Right forelimb (tissue), 1 donor: Measurements from ENCODE around the gene CFAP46.
"Not testable (repeated sequence)": the region's sequence is repeated elsewhere in the genome, so short reads cannot be mapped to it uniquely, and the experiment has no call there.

Experiments used
- DNase-seq: peaks from one replicate; pipeline ENCODE4 v3.0.0-alpha.2; 2018

Gene CFAP46

GRCh38 chr10:132943791-132944404 is 1.5 kb upstream of the CFAP46 start:
- DNase-seq: no peak

DNA sequence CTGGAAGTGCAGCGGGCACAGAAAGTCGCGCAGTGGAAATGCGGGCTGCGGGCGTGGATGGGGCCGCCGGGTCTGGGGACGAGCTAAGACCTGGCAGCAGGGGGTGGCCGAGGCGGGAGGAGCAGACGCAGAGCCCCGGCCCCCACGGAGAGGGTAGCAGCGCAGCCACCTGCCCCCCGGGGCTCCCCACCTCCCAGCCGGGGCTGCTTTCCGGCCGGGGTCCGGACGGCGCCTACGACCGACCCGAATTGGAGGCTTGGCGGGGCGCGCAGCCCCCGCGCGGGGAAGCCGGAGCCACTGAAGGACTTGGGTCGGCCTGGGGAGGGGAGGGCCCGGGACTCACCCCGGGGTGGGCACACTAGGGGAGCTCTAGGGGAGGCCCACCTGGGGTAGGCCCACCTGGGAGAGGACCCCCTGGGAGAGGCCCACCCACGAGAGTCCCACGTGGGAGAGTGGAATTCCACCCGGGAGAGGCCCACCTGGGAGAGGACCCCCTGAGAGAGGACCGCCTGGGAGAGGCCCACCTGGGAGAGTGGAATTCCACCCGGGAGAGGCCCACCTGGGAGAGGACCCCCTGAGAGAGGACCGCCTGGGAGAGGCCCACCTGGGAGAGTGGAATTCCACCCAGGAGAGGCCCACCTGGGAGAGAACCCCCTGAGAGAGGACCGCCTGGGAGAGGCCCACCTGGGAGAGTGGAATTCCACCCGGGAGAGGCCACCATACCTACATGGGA is 854 bp upstream of the CFAP46 start:
- no peak for DNase-seq

DNA sequence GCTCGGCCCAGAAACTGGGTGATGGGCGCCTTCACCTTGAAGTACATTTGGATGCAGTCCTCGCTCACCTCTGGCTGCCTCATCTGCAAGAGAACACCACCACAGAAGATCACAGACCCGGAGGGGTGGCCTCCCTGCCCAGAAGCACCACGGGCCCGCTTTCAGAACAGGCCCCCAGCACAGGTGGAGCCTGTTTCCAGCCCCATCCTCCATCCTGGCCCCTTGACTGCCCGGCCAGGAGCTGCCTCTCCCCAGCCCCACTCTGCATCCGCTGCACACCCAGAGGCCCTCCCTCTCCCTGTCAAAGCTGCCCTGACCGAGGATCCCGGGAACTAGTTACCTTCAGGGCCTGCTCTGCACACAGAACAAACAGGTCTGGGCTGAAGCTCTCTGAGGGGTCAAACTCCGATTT is 724 bp downstream of the CFAP46 start:
- no peak for DNase-seq

GRCh38 chr10:132940791-132941465 is 1.4 kb downstream of the CFAP46 start:
- no peak for DNase-seq

GRCh38 chr10:132939957-132940790 is 2.2 kb downstream of the CFAP46 start:
- peak; percentile 65 for DNase-seq

GRCh38 chr10:132939378-132939955 is 2.9 kb downstream of the CFAP46 start:
- DNase-seq: no peak

- no peak for DNase-seq
Measured at GRCh38 chr10:132938472-132939339, 3.7 kb downstream of the CFAP46 start.

GRCh38 chr10:132937861-132938260 is 4.5 kb downstream of the CFAP46 start:
- no peak for DNase-seq

GRCh38 chr10:132934953-132935352 is 7.4 kb downstream of the CFAP46 start:
- DNase-seq: no peak

DNA sequence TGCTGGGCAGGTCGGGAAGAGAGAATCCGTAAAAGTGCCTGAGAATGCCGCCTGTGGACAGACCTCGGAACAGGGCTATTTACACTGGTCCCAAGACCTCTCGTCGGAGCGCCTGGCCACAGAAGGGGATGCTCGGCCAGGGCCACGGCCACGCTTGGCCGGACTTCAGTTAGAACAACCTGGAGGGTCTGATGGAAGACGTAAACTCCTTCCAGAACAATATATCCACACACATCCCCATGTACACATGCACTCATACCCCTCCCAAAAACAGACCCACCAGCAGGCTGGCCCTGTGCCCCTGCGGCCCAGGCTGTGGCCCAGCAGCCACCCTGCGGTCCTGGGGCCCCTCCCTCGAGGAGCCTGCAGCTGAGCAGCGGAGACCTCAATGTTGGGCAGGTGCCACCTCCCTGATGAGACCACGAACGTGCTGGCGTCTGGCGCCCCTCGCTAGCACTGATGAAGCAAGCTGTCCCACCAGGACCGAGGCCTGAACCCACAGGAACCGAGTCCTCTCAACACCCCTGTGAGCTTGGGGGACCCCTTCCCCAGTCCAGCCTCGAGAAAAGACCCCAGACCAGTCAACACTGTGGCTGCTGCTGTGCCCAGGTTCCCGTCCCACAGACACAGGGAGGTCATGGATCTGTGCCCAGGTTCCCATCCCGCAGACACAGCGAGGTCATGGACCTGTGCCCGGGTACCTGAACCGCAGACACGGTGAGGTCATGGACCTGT is 8.9 kb downstream of the CFAP46 start:
- DNase-seq: no peak

GRCh38 chr10:132932461-132933307 is 9.7 kb downstream of the CFAP46 start:
- no peak for DNase-seq

DNA sequence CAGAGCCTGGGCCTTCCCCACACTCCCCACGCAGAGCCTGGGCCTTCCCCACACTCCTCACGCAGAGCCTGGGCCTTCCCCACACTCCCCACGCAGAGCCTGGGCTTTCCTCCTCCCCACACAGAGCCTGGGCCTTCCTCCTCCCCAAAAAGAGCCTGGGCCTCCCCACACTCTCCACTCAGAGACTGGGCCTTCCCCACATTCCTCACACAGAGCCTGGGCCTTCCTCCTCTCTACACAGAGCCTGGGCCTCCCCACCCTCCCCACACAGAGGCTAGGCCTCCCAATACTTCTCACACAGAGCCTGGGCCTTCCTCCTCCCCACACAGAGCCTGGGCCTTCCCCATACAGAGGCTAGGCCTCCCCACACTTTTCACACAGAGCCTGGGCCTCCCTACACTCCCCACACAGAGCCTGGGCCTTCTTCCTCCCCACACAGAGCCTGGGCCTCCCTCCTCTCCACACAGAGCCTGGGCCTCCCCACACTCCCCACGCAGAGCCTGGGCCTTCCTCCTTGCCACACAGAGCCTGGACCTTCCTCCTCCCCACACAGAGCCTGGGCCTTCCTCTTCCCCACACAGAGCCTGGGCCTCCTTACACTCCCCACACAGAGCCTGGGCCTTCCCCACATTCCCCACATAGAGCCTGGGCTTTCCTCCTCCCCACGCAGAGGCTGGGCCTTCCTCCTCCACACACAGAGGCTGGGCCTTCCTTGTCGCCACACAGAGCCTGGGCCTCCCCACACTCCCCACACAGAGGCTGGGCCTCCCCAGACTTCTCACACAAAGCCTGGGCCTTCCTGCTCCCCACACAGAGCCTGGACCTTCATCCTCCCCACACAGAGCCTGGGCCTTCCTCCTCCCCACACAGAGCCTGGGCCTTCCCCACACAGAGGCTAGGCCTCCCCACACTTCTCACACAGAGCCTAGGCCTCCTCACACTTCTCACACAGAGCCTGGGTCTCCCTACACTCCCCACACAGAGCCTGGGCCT is 10.8 kb downstream of the CFAP46 start:
- DNase-seq: not testable (repeated sequence)

DNA sequence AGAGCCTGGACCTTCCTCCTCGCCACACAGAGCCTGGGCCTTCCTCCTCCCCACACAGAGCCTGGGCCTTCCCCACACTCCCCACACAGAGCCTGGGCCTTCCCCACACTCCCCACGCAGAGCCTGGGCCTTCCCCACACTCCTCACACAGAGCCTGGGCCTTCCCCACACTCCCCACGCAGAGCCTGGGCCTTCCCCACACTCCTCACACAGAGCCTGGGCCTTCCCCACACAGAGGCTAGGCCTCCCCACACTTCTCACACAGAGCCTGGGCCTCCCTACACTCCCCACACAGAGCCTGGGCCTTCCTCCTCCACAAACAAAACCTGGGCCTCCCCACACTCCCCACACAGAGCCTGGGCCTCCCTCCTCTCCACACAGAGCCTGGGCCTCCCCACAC is 11.7 kb downstream of the CFAP46 start:
- not testable (repeated sequence) for DNase-seq

GRCh38 chr10:132929953-132930548 is 12.3 kb downstream of the CFAP46 start:
- DNase-seq: no peak

DNA sequence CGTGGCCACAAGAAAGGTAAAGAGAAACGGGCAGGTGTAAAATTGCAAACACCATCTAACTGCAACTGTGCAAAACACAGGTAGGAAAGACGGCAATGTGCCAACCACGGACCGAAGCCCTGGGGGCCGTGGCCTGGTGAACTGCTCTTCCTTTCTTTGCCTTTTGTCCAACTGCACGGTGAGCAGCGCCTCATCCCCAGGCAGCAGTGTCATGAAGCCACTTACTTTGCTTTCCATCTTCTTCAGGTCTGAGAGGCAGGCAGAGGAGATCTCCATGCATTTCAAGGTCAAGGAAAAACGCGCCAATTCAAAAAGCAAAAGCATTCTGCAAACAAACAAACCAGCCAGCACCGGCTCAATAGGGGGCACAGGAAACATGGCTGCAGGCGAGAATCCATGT is 12.9 kb downstream of the CFAP46 start:
- DNase-seq: no peak

DNA sequence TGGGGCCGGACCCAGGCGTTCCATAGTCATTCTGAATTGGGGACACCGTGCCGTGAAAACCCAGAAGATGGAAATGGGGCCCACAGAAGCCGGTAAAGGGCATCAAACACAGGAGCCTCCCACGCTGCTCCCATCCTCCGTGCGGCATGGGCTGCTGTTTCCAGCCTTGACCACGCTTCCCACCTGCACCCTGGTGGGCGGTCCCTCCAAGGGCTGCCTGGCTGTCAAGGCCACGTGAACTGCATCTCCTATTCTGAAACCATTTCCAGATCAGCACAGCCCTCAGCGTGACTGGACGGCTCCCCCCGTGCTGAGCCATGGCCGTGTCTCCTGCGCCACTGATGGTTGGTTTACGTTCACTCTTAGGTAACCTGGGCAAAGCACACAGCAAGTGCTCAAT is 14.1 kb downstream of the CFAP46 start:
- no peak for DNase-seq

GRCh38 chr10:132927824-132928223 is 14.5 kb downstream of the CFAP46 start:
- DNase-seq: no peak
